GM21529 (cell line): ENCODE data around the gene TRNAU1AP.
"Not testable (repeated sequence)": the region's sequence is repeated elsewhere in the genome, so short reads cannot be mapped to it uniquely, and the experiment has no call there.

ENCODE experiments used
- ATAC-seq: cut with Tn5 transposase; IDR thresholded peaks from one replicate; pipeline ENCODE4 v1.9.1; 2021; ENCODE audit not compliant: unreplicated experiment

The TRNAU1AP gene

GRCh38 chr1:28552758-28553663, at the start of gene TRNAU1AP:
Gene TRNAU1AP (plus strand): TSS chr1:28553085. CDS start chr1:28553111, 26 bp downstream.
- ATAC-seq = peak; percentile 78

- no peak for ATAC-seq
Observed at GRCh38 chr1:28503117-28503516, 49.8 kb upstream of the TRNAU1AP start.

GRCh38 chr1:28505406-28506187, 47.3 kb upstream of the TRNAU1AP start, which contains the start of gene RCC1:
Gene RCC1 (plus strand): TSS chr1:28506043. CDS start chr1:28529867, 23,824 bp downstream.
- ATAC-seq = peak; percentile 73

GRCh38 chr1:28506907-28507246, 46.0 kb upstream of the TRNAU1AP start:
- no peak for ATAC-seq

GRCh38 chr1:28507247-28507645, 45.6 kb upstream of the TRNAU1AP start:
- ATAC-seq = no peak

GRCh38 chr1:28507646-28508434, 45.0 kb upstream of the TRNAU1AP start:
- ATAC-seq = no peak

GRCh38 chr1:28508435-28508754, 44.5 kb upstream of the TRNAU1AP start:
- ATAC-seq = no peak

- ATAC-seq = no peak
Observed at GRCh38 chr1:28509705-28510272, 43.1 kb upstream of the TRNAU1AP start.

- ATAC-seq = no peak
Observed at GRCh38 chr1:28510273-28510969, 42.5 kb upstream of the TRNAU1AP start.

- no peak for ATAC-seq
Observed at GRCh38 chr1:28510970-28511440, 41.9 kb upstream of the TRNAU1AP start.

GRCh38 chr1:28512058-28512611, 40.8 kb upstream of the TRNAU1AP start:
- ATAC-seq = no peak

- ATAC-seq = not testable (repeated sequence)
Observed at GRCh38 chr1:28514445-28514933, 38.4 kb upstream of the TRNAU1AP start.

- no peak for ATAC-seq
Observed at GRCh38 chr1:28516518-28516956, 36.3 kb upstream of the TRNAU1AP start.

GRCh38 chr1:28517649-28517999, 35.3 kb upstream of the TRNAU1AP start:
- peak; percentile 7 for ATAC-seq

GRCh38 chr1:28518000-28518744, 34.7 kb upstream of the TRNAU1AP start:
- ATAC-seq = peak; percentile 80

GRCh38 chr1:28518745-28519341, 34.0 kb upstream of the TRNAU1AP start:
- no peak for ATAC-seq

GRCh38 chr1:28519946-28520725, 32.7 kb upstream of the TRNAU1AP start:
- ATAC-seq = no peak

GRCh38 chr1:28520796-28521195, 32.1 kb upstream of the TRNAU1AP start:
- ATAC-seq = not testable (repeated sequence)
